Pancreas (tissue), 10 donors: ENCODE data around the gene MYO15B. TPM values are rescaled to one million over a fixed set of nuclear protein-coding genes. Genes with fewer than 3 reads are reported as not detected.

Source experiments
- ATAC-seq, 4 donors: fragments of 200-7000 bp; cut with Tn5 transposase; one replicate each; pipeline versions ENCODE4 v1.8.0 to v1.9.1; 2020; ENCODE audit warnings: mild to moderate bottlenecking in 4 of 4, moderate library complexity in 4 of 4
- DNase-seq, 6 donors: peaks; one replicate each; pipeline ENCODE4 v3.0.0-alpha.2; 2020
- FAIRE-seq: peaks from 2 replicates; lab custom pipeline; 2012; peaks lifted over from hg19 to GRCh38; lab: Jason Lieb, UNC
- H3K27ac ChIP-seq, 4 donors: fragments of 200-600 bp; sonication (generic); 1 replicate in 3 of 4; 2 replicates in 1 of 4; pipeline versions ENCODE4 v1.5.0 to v1.8.0; 2020
- H3K27me3 ChIP-seq, 4 donors: fragments of 200-600 bp; one replicate each; pipeline ENCODE4 v1.8.0; 2021
- H3K36me3 ChIP-seq, 3 donors: fragments of 200-600 bp; sonication (generic) in 1 of 3; one replicate each; pipeline versions ENCODE4 v1.5.0 to v1.8.0; 2020 to 2021
- H3K4me1 ChIP-seq, 3 donors: fragments of 200-600 bp; one replicate each; pipeline ENCODE4 v1.8.0; 2021
- H3K4me3 ChIP-seq, 4 donors: fragments of 200-600 bp; sonication (generic) in 2 of 4; one replicate each; pipeline versions ENCODE4 v1.5.0 to v1.8.0; 2020 to 2021
- H3K9me3 ChIP-seq, 4 donors: fragments of 200-600 bp; one replicate each; pipeline ENCODE4 v1.8.0; 2021
- WGBS, 2 donors: extraction: QIAGEN DNeasy Blood & Tissue Kit; methylation state at CpG; one replicate each; pipeline ENCODE4 v1.1.7; 2013; 5-methylcytosine and 5-hydroxymethylcytosine counted together
- intact Hi-C, 3 donors: fragments of 100-400 bp; cut with DNase I; formaldehyde crosslinking; loops; one replicate each; pipeline versions ENCODE4 v1.11.1 to v1.14.2; 2022
- polyA plus RNA-seq, 2 donors: library from polyadenylated mRNA; stranded (reverse); fragments of 200-250 nt; gene quantifications; one replicate each; pipeline ENCODE4 v1.2.3, GENCODE V29; 2013
- total RNA-seq, 6 donors: library from RNA; stranded (reverse); fragmentation: NEBNext Ultra II Directional in 4 of 6; extraction: Animal tissue kit (Norgen Biotek cat#: 25700) in 4 of 6; gene quantifications; one replicate each; pipeline versions ENCODE4 v1.2.1 to v1.2.4, GENCODE V29; 2021 to 2023
- TF ChIP-seq, protein P1 (sequence below), 4 donors: fragments of 200-600 bp; sonication (generic) in 3 of 4; IDR thresholded peaks; one replicate each; pipeline versions ENCODE4 v1.5.0 to v1.8.0; 2021; ENCODE audit warnings: antibody characterized with exemption in 4 of 4
- donor health status: healthy with polysubstance abuse.
- donor health status: DM: no; HTN: no; CAD: no; lungs with moderate emphysema.
- donor health status: DM: no; HTN: no; CAD: no.
- donor health status: control.
- donor health status: control.
- donor health status: Bipolar disorder and iron deficiency.
- donor health status: DM: yes; HTN: yes; CAD: no.
- donor health status: DM: no; HTN: no; CAD: no.
- donor health status: DM: no; HTN: no; CAD: no.
- donor health status: DM: yes; HTN: yes; CAD: no.

Gene MYO15B
- total and polyA plus RNA-seq, 8 donors, result 25.9 to 325 (median 47.1) TPM

DNA sequence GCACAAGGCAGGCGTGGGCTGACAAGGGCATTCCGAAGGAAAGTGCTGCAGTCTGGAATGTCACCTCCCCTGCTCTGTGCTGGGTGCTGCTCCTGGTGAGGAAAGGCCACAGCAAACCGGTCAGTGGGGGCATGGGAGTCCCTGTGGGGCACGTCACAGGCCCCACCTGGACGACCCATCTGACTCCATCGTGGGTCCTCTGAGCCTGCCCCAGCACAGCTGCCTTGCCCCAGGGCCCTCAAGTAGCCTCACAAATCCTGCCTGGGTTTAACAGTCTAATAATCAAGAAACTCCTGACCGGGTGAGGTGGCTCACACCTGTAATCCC, 2.8 kb upstream of the MYO15B start:
- no peaks in the 10 kb centered on the region for H3K9me3 ChIP-seq
- FAIRE-seq (no peak), DNase-seq (no peak), ATAC-seq (no peak)
- H3K4me1 ChIP-seq, result peaks cover 0 to 3% (median 3%) of the 10 kb centered on the region in 3 donors
- no peak overlapping the region for H3K27ac ChIP-seq
- no peaks in the 10 kb centered on the region for H3K27me3 ChIP-seq
- no peak overlapping the region for H3K4me3 ChIP-seq
- 84 to 92% methylated on average over 7 of the region's 7 CpGs for WGBS, 2 donors
- no peaks in the 10 kb centered on the region for H3K36me3 ChIP-seq
- intact Hi-C loops, result loop anchor here in 2 of 3 donors (5.0 to 10.0 kb wide), 2 partner anchors 50 to 58 kb away; partner anchors contain the start of gene LLGL2 (in 1 of the 2)
- TF ChIP-seq, protein P1, sequence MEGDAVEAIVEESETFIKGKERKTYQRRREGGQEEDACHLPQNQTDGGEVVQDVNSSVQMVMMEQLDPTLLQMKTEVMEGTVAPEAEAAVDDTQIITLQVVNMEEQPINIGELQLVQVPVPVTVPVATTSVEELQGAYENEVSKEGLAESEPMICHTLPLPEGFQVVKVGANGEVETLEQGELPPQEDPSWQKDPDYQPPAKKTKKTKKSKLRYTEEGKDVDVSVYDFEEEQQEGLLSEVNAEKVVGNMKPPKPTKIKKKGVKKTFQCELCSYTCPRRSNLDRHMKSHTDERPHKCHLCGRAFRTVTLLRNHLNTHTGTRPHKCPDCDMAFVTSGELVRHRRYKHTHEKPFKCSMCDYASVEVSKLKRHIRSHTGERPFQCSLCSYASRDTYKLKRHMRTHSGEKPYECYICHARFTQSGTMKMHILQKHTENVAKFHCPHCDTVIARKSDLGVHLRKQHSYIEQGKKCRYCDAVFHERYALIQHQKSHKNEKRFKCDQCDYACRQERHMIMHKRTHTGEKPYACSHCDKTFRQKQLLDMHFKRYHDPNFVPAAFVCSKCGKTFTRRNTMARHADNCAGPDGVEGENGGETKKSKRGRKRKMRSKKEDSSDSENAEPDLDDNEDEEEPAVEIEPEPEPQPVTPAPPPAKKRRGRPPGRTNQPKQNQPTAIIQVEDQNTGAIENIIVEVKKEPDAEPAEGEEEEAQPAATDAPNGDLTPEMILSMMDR (IDR thresholded peaks at IDR 0.05), result no peak

DNA sequence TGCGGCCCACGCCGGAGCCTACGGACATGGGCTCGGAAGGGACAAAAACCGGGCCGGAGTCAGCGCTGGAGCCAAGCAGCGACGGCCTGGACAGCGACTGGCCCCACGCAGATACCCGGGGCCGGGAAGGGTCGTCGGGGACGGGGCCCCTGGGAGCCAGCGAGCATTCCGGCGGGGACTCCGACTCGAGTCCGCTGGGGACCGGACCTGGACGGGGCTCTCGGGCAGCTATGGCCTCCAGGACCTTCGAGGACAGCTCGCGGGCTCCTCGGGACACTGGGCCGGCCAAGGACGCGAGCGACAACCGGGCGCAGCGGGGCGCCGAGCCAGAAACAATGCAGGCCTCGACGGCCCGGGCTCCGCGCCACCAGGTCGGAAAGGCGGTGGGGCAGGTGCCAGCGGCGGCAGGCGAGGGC, 1.0 kb downstream of the MYO15B start:
- peak overlapping the region; percentile 21 to 65 (median 42) for H3K4me3 ChIP-seq
- H3K9me3 ChIP-seq, result no peaks in the 10 kb centered on the region
- 21 to 27% methylated on average over 43 to 49 of the region's 49 CpGs for WGBS, 2 donors
- peaks cover 0 to 5% (median 4%) of the 10 kb centered on the region in 3 donors for H3K4me1 ChIP-seq
- intact Hi-C loops, result loop anchor here in 2 of 3 donors (5.0 to 10.0 kb wide), 2 partner anchors 54 to 61 kb away; partner anchors contain the start of gene LLGL2 (in 1 of the 2)
- DNase-seq (peak; percentile 67 to 92 (median 82)), ATAC-seq (peak; percentile 39 to 69 (median 59)), FAIRE-seq (no peak)
- no peaks in the 10 kb centered on the region for H3K36me3 ChIP-seq
- TF ChIP-seq, protein P1 (IDR thresholded peaks at IDR 0.05), result no peak
- H3K27ac ChIP-seq, result peak overlapping the region; percentile 76 to 88 (median 83)
- no peaks in the 10 kb centered on the region for H3K27me3 ChIP-seq

DNA sequence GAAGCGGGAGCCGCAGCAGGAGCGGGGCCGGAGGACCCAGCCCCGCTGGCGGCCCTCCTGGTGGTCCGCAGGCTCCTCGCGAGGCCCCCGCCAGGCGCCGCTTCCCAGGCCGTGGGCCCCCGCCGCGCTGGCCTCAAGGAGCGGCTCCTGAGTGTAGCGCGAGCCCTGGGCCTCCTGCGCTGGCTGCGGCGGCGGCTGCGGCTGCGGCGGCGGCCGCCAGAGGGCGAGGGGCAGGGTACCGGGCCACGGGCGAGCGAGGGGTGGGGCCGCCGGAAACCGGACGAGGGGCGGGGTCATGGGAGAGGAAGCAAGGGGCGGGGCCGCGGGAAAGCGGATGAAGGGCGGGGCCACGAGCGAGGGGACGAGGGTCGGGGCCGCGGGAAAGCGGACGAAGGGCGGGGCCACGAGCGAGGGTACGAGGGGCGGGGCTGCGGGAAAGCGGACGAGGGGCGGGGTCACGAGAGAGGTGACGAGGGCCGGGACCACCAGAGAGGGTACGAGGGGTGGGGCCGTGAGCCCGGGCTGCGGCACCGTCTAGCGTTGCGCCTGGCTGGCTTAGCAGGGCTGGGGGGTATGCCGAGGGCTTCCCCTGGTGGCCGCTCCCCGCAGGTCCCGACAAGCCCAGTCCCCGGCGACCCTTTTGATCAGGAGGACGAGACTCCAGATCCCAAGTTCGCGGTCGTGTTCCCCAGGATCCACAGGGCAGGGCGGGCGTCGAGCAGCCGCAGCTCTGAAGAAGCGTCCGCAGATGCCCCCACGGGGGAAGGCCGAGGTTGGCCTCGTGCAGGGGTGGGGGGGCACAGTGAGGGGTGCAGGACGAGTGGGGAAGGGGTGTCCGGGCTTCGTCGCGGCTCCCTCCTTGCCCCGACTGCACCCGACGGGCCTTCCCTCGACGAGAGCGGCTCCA, 1.7 kb downstream of the MYO15B start:
- intact Hi-C loops, result loop anchor here in 2 of 3 donors (5.0 to 10.0 kb wide), 2 partner anchors 54 to 62 kb away; partner anchors contain the start of gene LLGL2 (in 1 of the 2)
- ATAC-seq (peak; percentile 91 to 94 (median 94)), DNase-seq (peak; percentile 94 to 100 (median 97)), FAIRE-seq (no peak)
- TF ChIP-seq, protein P1 (IDR thresholded peaks at IDR 0.05), result peak; percentile 41 to 69 (median 66)
- Histone ChIP-seq H3K27ac (peak overlapping the region; percentile 76 to 88 (median 83)), H3K9me3 (no peaks in the 10 kb centered on the region), H3K4me1 (peaks cover 0 to 5% (median 4%) of the 10 kb centered on the region in 3 donors), H3K36me3 (no peaks in the 10 kb centered on the region), H3K27me3 (no peaks in the 10 kb centered on the region), H3K4me3 (peak overlapping the region; percentile 30 to 65 (median 55))
- WGBS, 2 donors, result 8% methylated on average over 63 to 100 of the region's 100 CpGs

DNA sequence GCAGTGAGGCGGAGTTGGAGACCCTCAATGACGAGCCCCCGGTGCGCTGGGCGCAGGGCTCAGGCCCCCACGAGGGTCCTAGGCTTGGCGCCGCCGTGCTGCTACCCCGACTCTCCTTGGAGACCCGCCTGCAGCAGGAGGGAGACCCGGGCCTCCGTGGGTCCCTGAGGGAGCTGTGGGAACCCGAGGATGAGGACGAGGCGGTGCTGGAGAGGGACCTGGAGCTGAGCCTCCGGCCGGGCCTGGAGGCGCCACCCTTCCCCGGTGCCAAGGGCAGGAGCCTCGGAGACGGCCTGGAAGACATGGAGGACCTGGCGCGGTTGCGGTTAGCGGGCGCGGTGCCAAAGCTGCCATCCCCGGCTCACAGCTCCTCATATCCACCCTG, 2.3 kb downstream of the MYO15B start:
- Histone ChIP-seq H3K4me1 (peaks cover 0 to 5% (median 4%) of the 10 kb centered on the region in 3 donors), H3K27me3 (no peaks in the 10 kb centered on the region), H3K36me3 (no peaks in the 10 kb centered on the region), H3K9me3 (no peaks in the 10 kb centered on the region), H3K4me3 (peak overlapping the region; percentile 30 to 65 (median 55)), H3K27ac (peak overlapping the region in 1 of 4 donors; percentile 42)
- intact Hi-C loops, result loop anchor here in 2 of 3 donors (5.0 to 10.0 kb wide), 2 partner anchors 55 to 63 kb away; partner anchors contain the start of gene LLGL2 (in 1 of the 2)
- no peak for ATAC-seq
- 51 to 52% methylated on average over 26 to 29 of the region's 29 CpGs for WGBS, 2 donors
- TF ChIP-seq, protein P1 (IDR thresholded peaks at IDR 0.05), result no peak
- FAIRE-seq, result no peak
- peak in 4 of 6 donors; percentile 31 to 86 (median 66) for DNase-seq
